IgD-negative memory B cell (primary cell): ENCODE results near the gene IL20RA. TPM values are rescaled to one million over a fixed set of nuclear protein-coding genes. Genes with fewer than 3 reads are reported as not detected.

Experiments used
- H3K27ac Mint-ChIP-seq, 3 donors: one replicate each; pipeline ENCODE4 v1.8.0; 2020 to 2022; ENCODE audit warnings: mild to moderate bottlenecking in 3 of 3, mixed read lengths in 3 of 3, moderate library complexity in 1 of 3
- H3K27me3 Mint-ChIP-seq: one replicate; pipeline ENCODE4 v1.8.0; 2021; ENCODE audit warnings: mixed read lengths
- H3K36me3 Mint-ChIP-seq: one replicate; pipeline ENCODE4 v1.8.0; 2020; ENCODE audit warnings: mild to moderate bottlenecking, mixed read lengths
- H3K4me1 Mint-ChIP-seq, 3 donors: one replicate each; pipeline ENCODE4 v1.8.0; 2020 to 2022; ENCODE audit warnings: mixed read lengths in 3 of 3, mild to moderate bottlenecking in 1 of 3
- H3K4me3 Mint-ChIP-seq, 4 donors: one replicate each; pipeline ENCODE4 v1.8.0; 2020 to 2022; ENCODE audit warnings: mild to moderate bottlenecking in 4 of 4, mixed read lengths in 4 of 4, moderate library complexity in 3 of 4
- H3K9me3 Mint-ChIP-seq, 3 donors: one replicate each; pipeline ENCODE4 v1.8.0; 2020 to 2021; ENCODE audit warnings: mixed read lengths in 3 of 3, mild to moderate bottlenecking in 1 of 3
- polyA plus RNA-seq: library from polyadenylated mRNA; unstranded; fragments of 300-500 nt; fragmentation: Illumina TruSeq; gene quantifications from one replicate; pipeline ENCODE4 v1.2.3, GENCODE V29; 2021

The IL20RA gene
- polyA plus RNA-seq, 1 donor from 2014 or later = not detected

DNA sequence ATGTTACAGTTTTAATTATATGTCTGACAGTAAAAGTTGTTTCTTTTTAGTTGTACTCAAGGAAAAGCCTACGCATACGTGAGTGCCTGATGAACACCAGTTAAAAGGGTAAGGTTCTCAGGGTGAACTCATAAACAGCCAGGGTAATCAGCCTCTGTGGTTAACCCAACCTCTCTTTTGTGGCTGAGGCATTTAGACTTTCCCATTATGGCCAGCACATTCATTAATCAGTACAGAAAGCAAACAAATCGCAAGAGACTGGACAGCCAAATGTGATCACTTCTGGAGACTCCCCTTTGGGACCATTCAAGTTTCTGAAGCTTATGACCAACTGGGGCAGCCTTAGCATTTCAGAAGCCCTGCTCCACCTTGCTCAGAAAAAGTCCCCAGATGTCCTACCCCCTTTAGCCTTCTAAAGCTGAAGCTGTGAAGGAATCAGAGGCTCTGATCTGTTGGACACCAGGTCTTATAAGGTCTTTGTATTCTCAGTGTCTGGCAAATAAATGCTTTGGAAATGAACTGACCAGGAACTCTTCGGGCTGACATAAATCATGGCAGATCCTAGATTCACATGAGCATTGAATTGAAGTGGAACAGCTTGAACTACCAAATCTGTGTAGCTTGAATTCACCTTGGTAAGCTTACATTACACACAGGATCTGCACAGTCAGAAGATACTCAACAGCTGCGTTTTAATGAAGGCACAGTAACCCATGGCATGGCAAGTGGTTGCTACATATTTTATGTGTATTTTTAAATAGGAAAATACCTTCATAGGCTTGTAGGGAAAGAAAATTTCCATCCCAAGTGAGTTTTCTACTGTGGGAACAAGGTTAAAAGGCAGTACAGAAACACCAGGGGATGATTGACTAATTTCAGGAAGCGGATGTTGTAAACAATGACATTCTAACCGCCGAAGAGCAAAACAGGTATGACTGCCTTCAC, 18.7 kb downstream of the IL20RA start:
- Mint-ChIP-seq H3K4me3 (peak overlapping the region in 1 of 4 donors; percentile 67), H3K36me3 (peaks cover 2% of the 10 kb centered on the region), H3K27ac (no peak overlapping the region), H3K4me1 (no peaks in the 10 kb centered on the region), H3K9me3 (peaks cover 0 to 3% (median 3%) of the 10 kb centered on the region in 3 donors), H3K27me3 (peaks cover 15% of the 10 kb centered on the region)

DNA sequence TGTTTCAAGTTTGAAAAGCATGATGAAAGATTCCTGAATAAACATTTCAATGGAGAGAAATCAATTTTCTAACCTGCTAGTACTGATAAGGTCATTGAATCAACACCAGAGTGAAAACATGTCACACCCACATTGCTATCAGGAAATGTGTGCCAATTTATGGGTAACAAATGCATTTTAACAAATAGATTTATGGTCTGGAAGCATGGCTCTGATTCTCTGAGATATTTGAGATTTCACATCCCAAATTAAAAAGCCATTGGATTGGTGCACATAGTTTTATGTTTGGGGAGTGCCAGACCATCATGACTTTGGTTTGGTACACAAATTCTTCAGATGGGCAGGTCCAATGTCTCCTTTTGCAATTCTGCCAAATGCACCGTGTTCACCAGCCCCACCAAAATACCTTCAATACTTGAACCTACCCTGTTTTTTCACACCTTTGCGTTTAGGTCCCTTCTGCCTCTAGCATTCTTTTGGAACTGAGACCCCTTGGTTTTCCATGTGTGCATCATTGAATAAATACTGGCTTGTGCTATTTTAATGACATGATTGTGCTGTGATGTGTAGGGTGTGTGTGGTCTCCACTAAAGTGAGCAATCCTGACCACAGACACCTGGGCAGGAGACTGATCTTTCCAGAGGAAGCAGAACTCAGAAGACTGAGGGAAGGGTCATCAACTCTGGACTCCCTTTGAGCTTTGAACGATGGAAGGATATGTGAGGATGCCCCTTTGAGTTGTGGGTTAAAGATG, 20.4 kb downstream of the IL20RA start:
- Mint-ChIP-seq H3K9me3 (peaks cover 0 to 3% (median 3%) of the 10 kb centered on the region in 3 donors), H3K27me3 (peaks cover 17% of the 10 kb centered on the region), H3K4me1 (no peaks in the 10 kb centered on the region), H3K4me3 (no peak overlapping the region), H3K36me3 (no peaks in the 10 kb centered on the region), H3K27ac (peak overlapping the region in 1 of 3 donors; percentile 39)

- Mint-ChIP-seq H3K27me3 (peaks cover 16% of the 10 kb centered on the region), H3K4me3 (no peak overlapping the region), H3K27ac (no peak overlapping the region), H3K36me3 (no peaks in the 10 kb centered on the region), H3K4me1 (no peaks in the 10 kb centered on the region), H3K9me3 (peaks cover 0 to 3% (median 3%) of the 10 kb centered on the region in 3 donors)
Observed at GRCh38 chr6:137020776-137021175, 24.0 kb downstream of the IL20RA start.

DNA sequence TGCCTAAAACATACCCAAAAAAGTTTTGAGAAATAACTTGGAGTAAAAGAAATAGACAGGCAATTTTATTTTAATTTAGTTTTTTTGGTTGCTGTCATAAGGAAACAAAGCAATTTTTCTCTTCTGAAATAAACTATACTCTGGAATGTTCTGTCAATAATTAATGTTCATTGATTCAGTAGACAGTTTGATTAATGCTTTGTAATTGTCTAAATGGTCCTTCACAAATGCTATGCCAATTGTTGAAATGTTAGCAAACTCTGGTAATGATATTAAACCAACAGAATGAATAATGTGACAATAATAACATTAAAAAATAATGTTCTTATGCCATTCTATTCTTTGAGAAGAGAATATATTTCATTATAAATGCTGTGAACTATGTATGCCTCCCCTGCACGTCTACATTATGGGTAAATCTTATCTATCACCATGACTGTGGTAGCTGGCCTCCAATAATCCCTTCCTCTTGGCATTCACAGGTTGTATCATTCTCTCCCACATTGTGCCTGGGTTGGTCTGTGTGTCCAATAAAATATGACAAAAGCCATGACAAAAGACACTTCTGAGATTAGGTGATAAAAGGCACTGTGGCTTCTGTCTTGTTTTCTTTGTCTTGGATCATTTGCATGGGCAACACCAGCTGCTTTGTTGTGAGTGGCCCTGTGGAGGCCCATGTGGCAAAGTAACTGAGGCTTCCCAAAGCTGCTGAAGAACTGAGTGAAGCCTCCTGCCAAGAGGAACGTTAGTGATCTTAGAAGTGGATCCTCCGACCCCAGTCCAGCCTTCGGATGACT, 25.1 kb downstream of the IL20RA start:
- Mint-ChIP-seq H3K9me3 (peaks cover 0 to under 1% (median 0%) of the 10 kb centered on the region in 3 donors), H3K36me3 (no peaks in the 10 kb centered on the region), H3K4me1 (no peaks in the 10 kb centered on the region), H3K27ac (no peak overlapping the region), H3K27me3 (peaks cover 22% of the 10 kb centered on the region), H3K4me3 (no peak overlapping the region)

DNA sequence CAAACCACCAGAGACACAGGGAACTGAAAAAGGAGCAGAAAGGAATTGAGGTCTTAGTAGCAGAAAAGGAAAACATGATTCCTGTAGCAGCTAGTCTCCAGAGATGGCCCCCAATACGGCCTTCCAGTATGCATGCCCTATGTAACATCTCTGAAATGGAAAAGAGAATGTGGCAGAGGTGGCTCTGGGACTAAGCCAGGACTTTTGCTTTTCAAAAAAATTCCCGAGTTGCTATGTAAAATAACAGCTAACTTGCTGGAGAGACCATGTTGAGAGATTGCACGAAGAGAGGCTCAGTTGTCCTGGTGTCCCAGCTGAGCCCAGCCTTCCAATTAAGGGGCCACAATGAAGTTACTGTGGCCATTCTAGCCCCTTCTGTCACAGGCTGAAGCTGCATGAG, 27.7 kb downstream of the IL20RA start:
- H3K4me3 Mint-ChIP-seq = no peak overlapping the region
- H3K27me3 Mint-ChIP-seq = peaks cover 29% of the 10 kb centered on the region
- H3K4me1 Mint-ChIP-seq = no peaks in the 10 kb centered on the region
- no peaks in the 10 kb centered on the region for H3K9me3 Mint-ChIP-seq
- no peak overlapping the region for H3K27ac Mint-ChIP-seq
- no peaks in the 10 kb centered on the region for H3K36me3 Mint-ChIP-seq

DNA sequence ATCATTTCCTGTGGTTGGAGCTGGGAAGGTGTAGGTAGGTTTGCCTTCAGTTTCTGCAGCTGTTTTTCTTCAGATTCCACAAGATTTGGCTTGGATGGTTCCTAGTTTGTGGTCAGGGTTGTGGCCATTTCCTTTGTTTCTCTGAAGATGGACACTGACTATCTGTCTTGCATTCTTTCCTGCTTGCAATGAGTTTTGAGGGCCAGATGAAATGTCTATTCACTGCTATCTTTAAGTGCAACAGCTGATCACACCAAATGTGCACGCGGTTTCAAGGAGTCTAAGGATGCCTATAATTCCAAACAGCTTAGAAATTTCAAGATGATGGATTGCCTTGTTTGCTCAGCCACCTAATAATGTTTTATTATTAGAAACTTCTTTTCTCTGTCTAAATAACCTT, 28.4 kb downstream of the IL20RA start:
- H3K27ac Mint-ChIP-seq = no peak overlapping the region
- H3K9me3 Mint-ChIP-seq = no peaks in the 10 kb centered on the region
- H3K27me3 Mint-ChIP-seq = peaks cover 36% of the 10 kb centered on the region
- no peak overlapping the region for H3K4me3 Mint-ChIP-seq
- H3K4me1 Mint-ChIP-seq = no peaks in the 10 kb centered on the region
- H3K36me3 Mint-ChIP-seq = no peaks in the 10 kb centered on the region

DNA sequence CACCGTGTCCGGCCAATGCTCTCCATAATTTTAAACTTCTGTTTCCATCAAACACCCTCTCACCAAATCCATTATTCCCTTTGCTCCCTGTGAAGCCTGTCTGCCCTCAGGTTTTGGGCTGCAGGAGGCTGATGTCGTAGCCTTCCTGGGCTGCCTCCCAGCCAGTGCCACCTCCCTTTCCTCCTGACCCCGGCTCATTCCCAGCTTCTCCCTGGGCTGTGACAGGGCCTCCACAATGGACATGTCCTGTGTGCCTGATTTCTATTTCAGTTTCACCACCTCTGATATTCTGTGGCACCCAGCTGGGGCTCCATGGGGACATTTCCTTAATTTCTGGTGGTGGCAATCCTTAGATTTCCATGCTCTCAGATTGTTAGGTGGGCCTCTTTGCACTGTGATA, 28.8 kb downstream of the IL20RA start:
- Mint-ChIP-seq H3K9me3 (no peaks in the 10 kb centered on the region), H3K36me3 (no peaks in the 10 kb centered on the region), H3K27ac (no peak overlapping the region), H3K4me1 (no peaks in the 10 kb centered on the region), H3K4me3 (peak overlapping the region in 1 of 4 donors; percentile 44), H3K27me3 (peaks cover 33% of the 10 kb centered on the region)

- Mint-ChIP-seq H3K4me3 (no peak overlapping the region), H3K4me1 (no peaks in the 10 kb centered on the region), H3K9me3 (no peaks in the 10 kb centered on the region), H3K27ac (no peak overlapping the region), H3K27me3 (peaks cover 38% of the 10 kb centered on the region), H3K36me3 (no peaks in the 10 kb centered on the region)
Observed at GRCh38 chr6:137013738-137014602, 30.8 kb downstream of the IL20RA start.

- Mint-ChIP-seq H3K4me3 (no peak overlapping the region), H3K27me3 (peaks cover 39% of the 10 kb centered on the region), H3K4me1 (no peaks in the 10 kb centered on the region), H3K36me3 (no peaks in the 10 kb centered on the region), H3K9me3 (no peaks in the 10 kb centered on the region), H3K27ac (no peak overlapping the region)
Observed at GRCh38 chr6:137013031-137013430, 31.7 kb downstream of the IL20RA start.

DNA sequence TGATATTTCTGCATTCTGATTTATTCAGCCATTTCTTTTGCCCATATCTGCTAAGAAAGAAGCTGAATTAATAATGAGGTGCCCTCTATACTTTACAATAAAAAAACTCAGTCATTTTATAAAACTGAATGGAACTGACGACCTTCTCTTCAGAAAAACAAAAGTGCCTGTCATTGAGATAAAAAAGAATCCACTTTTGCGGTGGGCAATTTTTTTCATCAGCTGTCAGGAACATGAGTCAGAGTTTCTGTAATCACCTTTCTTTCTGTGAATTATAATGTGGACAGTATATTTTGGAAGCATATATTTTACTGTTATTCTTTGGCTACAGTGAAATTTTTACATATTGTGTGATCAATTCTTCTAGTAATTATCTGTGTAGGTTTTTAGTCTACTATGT, 33.4 kb downstream of the IL20RA start:
- Mint-ChIP-seq H3K36me3 (no peaks in the 10 kb centered on the region), H3K27me3 (peaks cover 37% of the 10 kb centered on the region), H3K27ac (no peak overlapping the region), H3K9me3 (no peaks in the 10 kb centered on the region), H3K4me3 (no peak overlapping the region), H3K4me1 (no peaks in the 10 kb centered on the region)

GRCh38 chr6:137010128-137010718, 34.5 kb downstream of the IL20RA start:
- H3K27ac Mint-ChIP-seq = no peak overlapping the region
- H3K36me3 Mint-ChIP-seq = no peaks in the 10 kb centered on the region
- peaks cover 26% of the 10 kb centered on the region for H3K27me3 Mint-ChIP-seq
- no peak overlapping the region for H3K4me3 Mint-ChIP-seq
- H3K9me3 Mint-ChIP-seq = no peaks in the 10 kb centered on the region
- no peaks in the 10 kb centered on the region for H3K4me1 Mint-ChIP-seq

DNA sequence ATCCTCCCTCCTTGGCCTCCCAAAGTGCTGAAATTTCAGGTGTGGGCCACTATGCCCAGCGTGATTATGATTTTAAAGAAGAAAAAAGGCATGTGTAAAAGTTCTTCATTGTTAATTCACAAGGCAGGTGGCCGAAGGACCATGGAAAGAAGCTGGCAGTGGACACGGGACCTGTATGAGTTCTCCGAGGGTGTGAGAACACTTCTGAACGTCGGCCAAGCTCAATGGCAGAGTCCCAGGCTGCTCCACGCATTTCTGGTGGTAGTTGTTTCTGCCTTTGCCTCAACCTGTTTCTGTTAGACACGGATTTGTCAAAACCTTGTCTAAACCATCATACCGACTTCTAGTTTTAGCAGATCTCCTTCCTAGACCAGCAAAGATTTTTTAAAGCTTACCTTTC, 36.6 kb downstream of the IL20RA start:
- H3K36me3 Mint-ChIP-seq = no peaks in the 10 kb centered on the region
- no peak overlapping the region for H3K27ac Mint-ChIP-seq
- H3K27me3 Mint-ChIP-seq = peaks cover 26% of the 10 kb centered on the region
- no peaks in the 10 kb centered on the region for H3K9me3 Mint-ChIP-seq
- H3K4me3 Mint-ChIP-seq = no peak overlapping the region
- no peaks in the 10 kb centered on the region for H3K4me1 Mint-ChIP-seq

GRCh38 chr6:137006056-137006455, 38.7 kb downstream of the IL20RA start:
- Mint-ChIP-seq H3K36me3 (peaks cover 1% of the 10 kb centered on the region), H3K4me1 (no peaks in the 10 kb centered on the region), H3K27ac (no peak overlapping the region), H3K27me3 (peaks cover 24% of the 10 kb centered on the region), H3K9me3 (no peaks in the 10 kb centered on the region), H3K4me3 (no peak overlapping the region)

- H3K4me3 Mint-ChIP-seq = no peak overlapping the region
- H3K4me1 Mint-ChIP-seq = no peaks in the 10 kb centered on the region
- H3K27ac Mint-ChIP-seq = no peak overlapping the region
- H3K27me3 Mint-ChIP-seq = peaks cover 22% of the 10 kb centered on the region
- H3K9me3 Mint-ChIP-seq = no peaks in the 10 kb centered on the region
- H3K36me3 Mint-ChIP-seq = peaks cover 1% of the 10 kb centered on the region
Observed at GRCh38 chr6:137005073-137005472, 39.7 kb downstream of the IL20RA start.
